Thymus (tissue), 11 donors: ENCODE data around the gene HLA-DRB1. TPM values are rescaled to one million over a fixed set of nuclear protein-coding genes. Genes with fewer than 3 reads are reported as not detected.
"Not testable (repeated sequence)": the region's sequence is repeated elsewhere in the genome, so short reads cannot be mapped to it uniquely, and the experiment has no call there.

Experiments used
- DNase-seq, 9 donors: peaks; one replicate each; pipeline ENCODE4 v3.0.0-alpha.2; 2013; ENCODE audit warnings: low spot score in 9 of 9, low read depth in 6 of 9, missing footprints in 1 of 9
- H3K27ac ChIP-seq, 2 donors: one replicate each; pipeline ENCODE4 v1.5.1; 2013; ENCODE audit warnings: control low read depth in 1 of 2, low read depth in 1 of 2, low read length in 1 of 2, mild to moderate bottlenecking in 1 of 2, moderate library complexity in 1 of 2
- H3K27me3 ChIP-seq, 2 donors: one replicate each; pipeline ENCODE4 v1.5.1; 2013; ENCODE audit warnings: low read length in 1 of 2; ENCODE audit not compliant: control insufficient read depth in 2 of 2, insufficient read depth in 1 of 2
- H3K36me3 ChIP-seq, 2 donors: one replicate each; pipeline ENCODE4 v1.5.1; 2013; ENCODE audit warnings: low read length in 1 of 2, mild to moderate bottlenecking in 1 of 2, moderate library complexity in 1 of 2; ENCODE audit not compliant: control insufficient read depth in 2 of 2, insufficient read depth in 2 of 2
- H3K4me1 ChIP-seq, 2 donors: one replicate each; pipeline ENCODE4 v1.5.1; 2013; ENCODE audit warnings: low read length in 2 of 2; ENCODE audit not compliant: control insufficient read depth in 2 of 2, insufficient read depth in 2 of 2
- H3K4me3 ChIP-seq, 2 donors: one replicate each; pipeline ENCODE4 v1.5.1; 2013; ENCODE audit warnings: low read length in 2 of 2, control low read depth in 1 of 2, mild to moderate bottlenecking in 1 of 2
- H3K9me3 ChIP-seq, 2 donors: one replicate each; pipeline ENCODE4 v1.5.1; 2013; ENCODE audit warnings: low read length in 1 of 2, mild to moderate bottlenecking in 1 of 2; ENCODE audit not compliant: control insufficient read depth in 2 of 2, insufficient read depth in 1 of 2
- WGBS: extraction: QIAGEN DNeasy Blood & Tissue Kit; methylation state at CpG from one replicate; pipeline ENCODE4 v1.1.7; 2013; 5-methylcytosine and 5-hydroxymethylcytosine counted together
- polyA plus RNA-seq: library from polyadenylated mRNA; stranded (reverse); fragments of 200-250 nt; gene quantifications from one replicate; pipeline ENCODE4 v1.2.3, GENCODE V29; 2013
- total RNA-seq: library from RNA; stranded (reverse); fragments of 120-200 nt; gene quantifications from one replicate; pipeline ENCODE4 v1.2.4, GENCODE V29; 2013
- donor health status: healthy.

HLA-DRB1 gene
- total and polyA plus RNA-seq, 2 donors, result 501 to 685 TPM

GRCh38 chr6:32604434-32604877, 14.8 kb upstream of the HLA-DRB1 start:
- Histone ChIP-seq H3K27ac (peak overlapping the region; percentile 64 to 68), H3K4me1 (no peaks in the 10 kb centered on the region), H3K4me3 (no peak overlapping the region), H3K27me3 (no peaks in the 10 kb centered on the region), H3K36me3 (no peaks in the 10 kb centered on the region), H3K9me3 (no peaks in the 10 kb centered on the region)
- 12% methylated on average over 3 of the region's 3 CpGs for whole genome bisulfite sequencing
- DNase-seq, result peak in 1 of 9 donors; percentile 25

DNA sequence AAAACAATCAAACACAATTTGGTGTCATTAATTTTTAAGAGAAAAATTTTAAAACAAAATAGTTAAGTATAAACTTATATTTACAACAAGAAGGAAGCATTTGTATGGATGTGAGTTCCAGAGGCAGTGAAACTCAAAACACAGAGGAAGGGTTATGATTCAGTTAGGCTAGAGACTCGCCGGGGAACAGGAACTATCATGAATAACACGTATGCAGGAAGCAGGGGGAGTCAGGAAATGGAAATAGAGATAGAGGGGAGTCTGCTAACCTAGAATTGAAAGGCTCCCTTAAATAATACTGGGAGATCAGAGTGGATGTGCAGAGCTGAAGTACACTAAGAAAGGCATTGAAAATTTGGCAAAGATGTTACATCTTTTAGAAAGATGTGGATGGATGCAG, 14.2 kb upstream of the HLA-DRB1 start:
- Histone ChIP-seq H3K4me1 (no peaks in the 10 kb centered on the region), H3K27ac (peak overlapping the region; percentile 64 to 66), H3K9me3 (no peaks in the 10 kb centered on the region), H3K36me3 (no peaks in the 10 kb centered on the region), H3K4me3 (no peak overlapping the region), H3K27me3 (no peaks in the 10 kb centered on the region)
- 57% methylated on average over 3 of the region's 3 CpGs for WGBS
- DNase-seq, result no peak

DNA sequence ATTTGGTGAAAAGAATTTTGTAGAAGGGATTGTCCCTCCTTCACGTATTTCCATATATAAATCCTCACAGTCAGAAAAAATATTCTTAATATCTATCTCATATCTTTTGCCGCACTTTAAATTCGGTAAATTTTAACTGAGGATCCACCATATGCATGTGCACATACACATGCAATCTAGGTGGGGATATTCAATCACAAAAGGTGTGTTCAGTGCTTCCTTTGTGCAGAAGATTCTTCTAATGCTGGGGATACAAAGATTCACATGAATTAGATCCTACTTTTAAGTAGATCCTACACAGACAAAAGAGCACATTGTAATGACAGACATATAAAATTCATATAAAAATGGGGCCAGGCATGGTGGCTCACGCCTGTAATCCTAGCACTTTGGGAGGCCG, 13.6 kb upstream of the HLA-DRB1 start:
- Histone ChIP-seq H3K4me3 (no peak overlapping the region), H3K36me3 (no peaks in the 10 kb centered on the region), H3K27ac (no peak overlapping the region), H3K4me1 (no peaks in the 10 kb centered on the region), H3K27me3 (no peaks in the 10 kb centered on the region), H3K9me3 (no peaks in the 10 kb centered on the region)
- DNase-seq, result no peak
- 89% methylated on average over 5 of the region's 5 CpGs for WGBS

DNA sequence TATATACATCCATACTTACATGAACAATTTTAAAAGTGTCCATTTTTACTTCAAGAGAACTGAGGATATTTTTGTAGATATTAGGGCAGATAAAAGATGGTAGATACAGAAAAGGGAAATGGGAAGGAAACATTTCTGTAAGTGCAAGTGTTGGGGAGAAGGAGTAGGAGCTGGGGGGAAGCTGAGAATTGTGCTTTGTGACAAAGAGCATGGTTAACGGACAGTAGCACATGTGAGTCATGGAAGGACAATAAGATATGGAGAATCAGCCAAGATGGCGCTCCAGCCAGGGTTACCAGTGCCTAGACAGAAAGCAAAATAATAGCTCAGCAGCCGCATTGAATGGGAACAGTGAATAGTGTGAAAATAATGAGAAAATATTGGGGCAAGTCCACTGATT, 12.7 kb upstream of the HLA-DRB1 start:
- no peak for DNase-seq
- Histone ChIP-seq H3K27me3 (no peaks in the 10 kb centered on the region), H3K4me3 (no peak overlapping the region), H3K27ac (no peak overlapping the region), H3K9me3 (no peaks in the 10 kb centered on the region), H3K4me1 (no peaks in the 10 kb centered on the region), H3K36me3 (no peaks in the 10 kb centered on the region)
- WGBS, result 71% methylated on average over 3 of the region's 3 CpGs

- H3K9me3 ChIP-seq, result no peaks in the 10 kb centered on the region
- no peak for DNase-seq
- no peaks in the 10 kb centered on the region for H3K27me3 ChIP-seq
- H3K4me1 ChIP-seq, result no peaks in the 10 kb centered on the region
- no peak overlapping the region for H3K27ac ChIP-seq
- no peaks in the 10 kb centered on the region for H3K36me3 ChIP-seq
- no peak overlapping the region for H3K4me3 ChIP-seq
Measured at GRCh38 chr6:32597024-32597423, 7.4 kb upstream of the HLA-DRB1 start.

- WGBS, result 97% methylated on average over 10 of the region's 10 CpGs
- H3K27ac ChIP-seq, H3K4me1 ChIP-seq, H3K9me3 ChIP-seq, DNase-seq, H3K27me3 ChIP-seq, H3K4me3 ChIP-seq, H3K36me3 ChIP-seq: not testable (repeated sequence)
Measured at GRCh38 chr6:32590713-32591112, 1.1 kb upstream of the HLA-DRB1 start.

DNA sequence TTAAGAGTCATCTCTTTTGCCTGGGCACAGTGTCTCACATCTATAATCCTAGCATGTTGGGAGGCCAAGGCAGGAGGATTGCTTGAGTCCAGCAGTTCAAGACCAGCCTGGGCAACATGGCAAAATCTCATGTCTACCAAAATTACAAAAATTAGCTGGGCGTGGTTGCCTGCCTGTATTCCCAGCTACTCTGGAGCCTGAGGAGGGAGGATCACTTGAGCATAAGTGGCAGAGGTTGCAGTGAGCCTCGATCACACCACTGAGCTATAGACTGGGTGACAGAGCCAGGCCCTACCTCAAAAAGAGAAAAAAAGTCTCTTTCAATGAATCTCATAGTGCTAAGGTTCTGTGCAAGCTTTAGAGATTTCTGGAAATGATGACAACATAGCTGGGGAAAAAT, 1.5 kb downstream of the HLA-DRB1 start:
- Histone ChIP-seq H3K4me3 (no peak overlapping the region), H3K27ac (peak overlapping the region in 1 of 2 donors; percentile 5), H3K36me3 (no peaks in the 10 kb centered on the region), H3K4me1 (no peaks in the 10 kb centered on the region), H3K9me3 (no peaks in the 10 kb centered on the region), H3K27me3 (no peaks in the 10 kb centered on the region)
- 73% methylated on average over 2 of the region's 2 CpGs for WGBS
- no peak for DNase-seq

- no peak overlapping the region for H3K4me3 ChIP-seq
- H3K36me3 ChIP-seq, result peaks cover 0 to 4% of the 10 kb centered on the region in 2 donors
- H3K9me3 ChIP-seq, result no peaks in the 10 kb centered on the region
- H3K27me3 ChIP-seq, result no peaks in the 10 kb centered on the region
- DNase-seq, result no peak
- WGBS, result 65% methylated on average over 2 of the region's 2 CpGs
- H3K4me1 ChIP-seq, result no peaks in the 10 kb centered on the region
- H3K27ac ChIP-seq, result no peak overlapping the region
Measured at GRCh38 chr6:32583527-32583898, 6.1 kb downstream of the HLA-DRB1 start.

DNA sequence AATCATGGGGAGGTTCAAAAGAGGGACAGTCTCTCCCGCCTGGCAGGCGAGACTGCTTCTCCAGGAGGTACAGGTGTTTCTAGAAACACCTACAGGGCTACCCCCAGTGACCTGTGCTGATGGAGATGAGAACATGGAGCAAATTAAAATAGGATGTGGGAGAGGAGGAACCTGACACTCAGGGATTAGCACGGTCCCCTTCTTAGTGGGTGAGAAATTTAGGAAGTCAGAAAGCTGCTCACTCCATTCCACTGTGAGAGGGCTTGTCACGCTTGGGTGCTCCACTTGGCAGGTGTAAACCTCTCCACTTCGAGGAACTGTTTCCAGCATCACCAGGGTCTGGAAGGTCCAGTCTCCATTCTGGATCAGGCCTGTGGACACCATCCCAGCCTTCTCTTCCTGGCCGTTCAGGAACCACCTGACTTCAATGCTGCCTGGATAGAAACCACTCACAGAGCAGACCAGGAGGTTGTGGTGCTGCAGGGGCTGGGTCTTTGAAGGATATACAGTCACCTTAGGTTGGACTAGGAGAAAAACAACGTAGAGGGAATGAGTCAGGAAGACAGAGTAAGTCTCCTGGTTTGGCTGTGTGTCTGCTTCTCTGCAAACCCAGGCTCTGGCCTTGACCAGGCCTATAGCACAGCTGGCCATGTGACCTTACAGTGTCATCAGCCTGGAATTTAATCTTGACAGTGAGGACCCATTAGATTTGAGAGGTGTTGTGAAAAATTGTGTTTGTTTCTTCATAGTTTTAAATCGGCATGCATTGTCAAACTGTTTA, 8.1 kb downstream of the HLA-DRB1 start:
- peaks cover 0 to 4% of the 10 kb centered on the region in 2 donors for H3K36me3 ChIP-seq
- WGBS, result 28% methylated on average over 8 of the region's 8 CpGs
- no peak overlapping the region for H3K4me3 ChIP-seq
- DNase-seq, result no peak
- H3K27ac ChIP-seq, result no peak overlapping the region
- H3K27me3 ChIP-seq, result no peaks in the 10 kb centered on the region
- H3K9me3 ChIP-seq, result no peaks in the 10 kb centered on the region
- no peaks in the 10 kb centered on the region for H3K4me1 ChIP-seq
